Spleen (tissue), 11 donors: Measurements from ENCODE around the gene SPTAN1. TPM values are rescaled to one million over a fixed set of nuclear protein-coding genes. Genes with fewer than 3 reads are reported as not detected.

Experiments
- polyA plus RNA-seq, 3 donors: library from polyadenylated mRNA; stranded (reverse); fragments of 200-250 nt; gene quantifications; one replicate each; pipeline ENCODE4 v1.2.1, GENCODE V29; 2013
- small RNA-seq, 4 donors: library from RNA; depleted of rRNA; stranded (forward); fragments of <200 nt; gene quantifications; one replicate each; pipeline ENCODE3, GENCODE V24; 2016
- total RNA-seq, 7 donors: library from RNA; depleted of rRNA in 3 of 7; stranded (reverse); fragments of >200 nt in 3 of 7; fragmentation: NEBNext Ultra II Directional in 4 of 7; extraction: Animal tissue kit (Norgen Biotek cat#: 25700) in 4 of 7; gene quantifications; one replicate each; pipeline versions ENCODE4 v1.1.0 to v1.2.1, GENCODE V29; 2016 to 2021
- donor health status: healthy with polysubstance abuse.
- donor health status: DM: no; HTN: no; CAD: no; lungs with moderate emphysema.
- donor health status: DM: no; HTN: no; CAD: no.
- donor health status: Bipolar disorder and iron deficiency.
- donor health status: healthy.
- donor health status: DM: no; HTN: no; CAD: no.
- donor health status: DM: yes; HTN: yes; CAD: no.

SPTAN1 gene
- total and polyA plus RNA-seq, 10 donors = 83.4 to 386 (median 248) TPM

Small RNAs within 50 kb of the gene (small RNA-seq; reads per million reads assigned to genes)
- gene RNU7-171P = 0 reads per million in 4 donors

Other genes starting within 250 kb of the SPTAN1 start
- 10 to 100 TPM in 5 of 7 donors, 1 to 10 TPM in 2; 9.0 to 19.2 (median 16.3) TPM for gene TRUB2, start 230.1 kb upstream of the SPTAN1 start, total RNA-seq
- 10 to 100 TPM; 11.8 to 15.3 (median 14.1) TPM for gene TRUB2, start 230.1 kb upstream of the SPTAN1 start, polyA plus RNA-seq
- 10 to 100 TPM; 23.9 to 53.8 (median 37.3) TPM for gene COQ4, start 229.7 kb upstream of the SPTAN1 start, total RNA-seq
- gene COQ4, start 229.7 kb upstream of the SPTAN1 start, polyA plus RNA-seq = 10 to 100 TPM; 39.2 to 63.7 (median 54.7) TPM
- 10 to 100 TPM in 6 of 7 donors, 1 to 10 TPM in 1; 9.6 to 14.2 (median 11.8) TPM for gene SLC27A4, start 212.1 kb upstream of the SPTAN1 start, total RNA-seq
- 10 to 100 TPM in 1 of 3 donors, 1 to 10 TPM in 2; 8.4 to 15.5 (median 8.5) TPM for gene SLC27A4, start 212.1 kb upstream of the SPTAN1 start, polyA plus RNA-seq
- 10 to 100 TPM; 32.9 to 58.1 (median 43.8) TPM for gene URM1, start 181.2 kb upstream of the SPTAN1 start, total RNA-seq
- gene URM1, start 181.2 kb upstream of the SPTAN1 start, polyA plus RNA-seq = 10 to 100 TPM; 28.1 to 47.9 (median 47.9) TPM
- 10 to 100 TPM in 4 of 7 donors, 1 to 10 TPM in 3; 8.3 to 22.7 (median 10.0) TPM for gene CERCAM, start 131.7 kb upstream of the SPTAN1 start, total RNA-seq
- 1 to 10 TPM; 3.8 to 7.4 (median 5.0) TPM for gene CERCAM, start 131.7 kb upstream of the SPTAN1 start, polyA plus RNA-seq
- gene ODF2, start 96.6 kb upstream of the SPTAN1 start, total RNA-seq = 10 to 100 TPM; 25.4 to 37.5 (median 30.9) TPM
- gene ODF2, start 96.6 kb upstream of the SPTAN1 start, polyA plus RNA-seq = 10 to 100 TPM; 13.4 to 16.5 (median 15.2) TPM
- 10 to 100 TPM; 20.8 to 31.2 (median 25.8) TPM for gene GLE1, start 47.9 kb upstream of the SPTAN1 start, total RNA-seq
- gene GLE1, start 47.9 kb upstream of the SPTAN1 start, polyA plus RNA-seq = 10 to 100 TPM; 14.3 to 15.1 (median 14.7) TPM
- 10 to 100 TPM; 19.0 to 38.0 (median 25.8) TPM for gene DYNC2I2, start 104.3 kb downstream of the SPTAN1 start, total RNA-seq
- 10 to 100 TPM; 40.6 to 61.6 (median 53.8) TPM for gene DYNC2I2, start 104.3 kb downstream of the SPTAN1 start, polyA plus RNA-seq
- gene SET, start 136.6 kb downstream of the SPTAN1 start, total RNA-seq = 100 to 1,000 TPM; 140 to 251 (median 216) TPM
- gene SET, start 136.6 kb downstream of the SPTAN1 start, polyA plus RNA-seq = 100 to 1,000 TPM; 127 to 159 (median 158) TPM
- 10 to 100 TPM in 4 of 7 donors, 1 to 10 TPM in 3; 5.6 to 18.5 (median 10.0) TPM for gene PKN3, start 149.9 kb downstream of the SPTAN1 start, total RNA-seq
- gene PKN3, start 149.9 kb downstream of the SPTAN1 start, polyA plus RNA-seq = 10 to 100 TPM in 1 of 3 donors, 1 to 10 TPM in 2; 4.1 to 15.1 (median 9.5) TPM
- gene ZDHHC12, start 171.5 kb downstream of the SPTAN1 start, total RNA-seq = 10 to 100 TPM; 21.5 to 73.4 (median 24.4) TPM
- 10 to 100 TPM; 31.7 to 51.0 (median 41.5) TPM for gene ZDHHC12, start 171.5 kb downstream of the SPTAN1 start, polyA plus RNA-seq
- 10 to 100 TPM; 27.8 to 65.5 (median 38.0) TPM for gene ZER1, start 219.3 kb downstream of the SPTAN1 start, total RNA-seq
- gene ZER1, start 219.3 kb downstream of the SPTAN1 start, polyA plus RNA-seq = 10 to 100 TPM; 10.5 to 17.1 (median 13.1) TPM
- 10 to 100 TPM; 19.9 to 34.2 (median 27.7) TPM for gene TBC1D13, start 234.7 kb downstream of the SPTAN1 start, total RNA-seq
- gene TBC1D13, start 234.7 kb downstream of the SPTAN1 start, polyA plus RNA-seq = 10 to 100 TPM; 10.8 to 19.6 (median 16.8) TPM